ENCODE data around the gene TGOLN2.
"Not testable (repeated sequence)": the region's sequence is repeated elsewhere in the genome, so short reads cannot be mapped to it uniquely, and the experiment has no call there.

Gene TGOLN2

GRCh38 chr2:85327822-85328617, at the start of gene TGOLN2:
Gene TGOLN2, minus strand, starts transcription at chr2:85327989. Its CDS starts 27 bp downstream, at chr2:85327962.
- peak; percentile 86 for DNase-seq

GRCh38 chr2:85377083-85377482, 49.3 kb upstream of the TGOLN2 start:
- DNase-seq: no peak

- no peak for DNase-seq
These were observed 48.7 kb upstream of the TGOLN2 start for GRCh38 chr2:85376291-85377065.

- no peak for DNase-seq
These were observed 43.3 kb upstream of the TGOLN2 start for GRCh38 chr2:85371045-85371444.

- no peak for DNase-seq
These were observed 41.7 kb upstream of the TGOLN2 start for GRCh38 chr2:85369500-85369899.

GRCh38 chr2:85368921-85369320, 41.1 kb upstream of the TGOLN2 start:
- DNase-seq: no peak

- DNase-seq: no peak
These were observed 39.4 kb upstream of the TGOLN2 start for GRCh38 chr2:85367180-85367579.

- DNase-seq: not testable (repeated sequence)
These were observed 35.0 kb upstream of the TGOLN2 start for GRCh38 chr2:85362653-85363387.

- no peak for DNase-seq
These were observed 29.9 kb upstream of the TGOLN2 start for GRCh38 chr2:85357736-85358135.

GRCh38 chr2:85356186-85356585, 28.4 kb upstream of the TGOLN2 start:
- no peak for DNase-seq

GRCh38 chr2:85355521-85355920, 27.7 kb upstream of the TGOLN2 start:
- DNase-seq: no peak

GRCh38 chr2:85355073-85355410, 27.3 kb upstream of the TGOLN2 start:
- no peak for DNase-seq

- peak; percentile 97 for DNase-seq
These were observed 26.7 kb upstream of the TGOLN2 start, which contains the start of the genes ELMOD3 and RETSAT for GRCh38 chr2:85354286-85355072. Gene ELMOD3, plus strand, starts transcription at chr2:85354769. Its CDS starts 2,430 bp downstream, at chr2:85357199. Gene RETSAT, minus strand, starts transcription at chr2:85354528. Its CDS starts 21 bp downstream, at chr2:85354507.

GRCh38 chr2:85353876-85354285, 26.1 kb upstream of the TGOLN2 start:
- no peak for DNase-seq

GRCh38 chr2:85347599-85347998, 19.8 kb upstream of the TGOLN2 start:
- DNase-seq: no peak

GRCh38 chr2:85344356-85344954, 16.7 kb upstream of the TGOLN2 start:
- DNase-seq: no peak

GRCh38 chr2:85343207-85343895, 15.6 kb upstream of the TGOLN2 start:
- not testable (repeated sequence) for DNase-seq

GRCh38 chr2:85342156-85342555, 14.4 kb upstream of the TGOLN2 start:
- DNase-seq: no peak

- DNase-seq: no peak
These were observed 13.7 kb upstream of the TGOLN2 start for GRCh38 chr2:85341269-85342029.

GRCh38 chr2:85340034-85340892, 12.5 kb upstream of the TGOLN2 start:
- no peak for DNase-seq
